ENCODE measurements around the gene LARP1B.
"Not testable (repeated sequence)": the region's sequence is repeated elsewhere in the genome, so short reads cannot be mapped to it uniquely, and the experiment has no call there.

LARP1B gene

DNA sequence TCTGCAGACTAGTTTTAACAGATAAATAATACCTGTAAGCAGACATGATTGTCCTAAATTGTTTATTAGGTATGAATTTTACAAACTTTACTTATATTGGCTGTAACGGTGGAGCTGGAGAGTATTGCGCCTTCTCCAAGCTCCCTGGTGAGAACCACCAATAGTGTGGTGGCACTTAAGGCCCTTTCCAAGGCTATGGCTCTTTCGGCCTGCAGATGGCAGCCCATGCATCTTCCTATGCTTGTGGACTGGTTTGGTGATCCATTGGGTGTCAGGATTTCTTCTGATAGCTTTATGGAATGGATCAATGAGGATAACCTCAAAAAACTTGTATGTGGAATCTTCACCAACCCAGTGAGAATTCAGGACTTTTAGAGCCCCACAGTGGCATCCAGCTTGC, 7.8 kb downstream of the LARP1B start:
- TF ChIP-seq, protein P1, sequence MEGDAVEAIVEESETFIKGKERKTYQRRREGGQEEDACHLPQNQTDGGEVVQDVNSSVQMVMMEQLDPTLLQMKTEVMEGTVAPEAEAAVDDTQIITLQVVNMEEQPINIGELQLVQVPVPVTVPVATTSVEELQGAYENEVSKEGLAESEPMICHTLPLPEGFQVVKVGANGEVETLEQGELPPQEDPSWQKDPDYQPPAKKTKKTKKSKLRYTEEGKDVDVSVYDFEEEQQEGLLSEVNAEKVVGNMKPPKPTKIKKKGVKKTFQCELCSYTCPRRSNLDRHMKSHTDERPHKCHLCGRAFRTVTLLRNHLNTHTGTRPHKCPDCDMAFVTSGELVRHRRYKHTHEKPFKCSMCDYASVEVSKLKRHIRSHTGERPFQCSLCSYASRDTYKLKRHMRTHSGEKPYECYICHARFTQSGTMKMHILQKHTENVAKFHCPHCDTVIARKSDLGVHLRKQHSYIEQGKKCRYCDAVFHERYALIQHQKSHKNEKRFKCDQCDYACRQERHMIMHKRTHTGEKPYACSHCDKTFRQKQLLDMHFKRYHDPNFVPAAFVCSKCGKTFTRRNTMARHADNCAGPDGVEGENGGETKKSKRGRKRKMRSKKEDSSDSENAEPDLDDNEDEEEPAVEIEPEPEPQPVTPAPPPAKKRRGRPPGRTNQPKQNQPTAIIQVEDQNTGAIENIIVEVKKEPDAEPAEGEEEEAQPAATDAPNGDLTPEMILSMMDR (IDR thresholded peaks at IDR 0.05; ENCODE audit: low read depth, low read length, missing control alignments) = peak; percentile 48
- in situ Hi-C loops (cut with HindIII; ENCODE audit: low sequenced_read_pairs) = no loop called here
- no peak for DNase-seq (ENCODE audit: low read depth)

DNA sequence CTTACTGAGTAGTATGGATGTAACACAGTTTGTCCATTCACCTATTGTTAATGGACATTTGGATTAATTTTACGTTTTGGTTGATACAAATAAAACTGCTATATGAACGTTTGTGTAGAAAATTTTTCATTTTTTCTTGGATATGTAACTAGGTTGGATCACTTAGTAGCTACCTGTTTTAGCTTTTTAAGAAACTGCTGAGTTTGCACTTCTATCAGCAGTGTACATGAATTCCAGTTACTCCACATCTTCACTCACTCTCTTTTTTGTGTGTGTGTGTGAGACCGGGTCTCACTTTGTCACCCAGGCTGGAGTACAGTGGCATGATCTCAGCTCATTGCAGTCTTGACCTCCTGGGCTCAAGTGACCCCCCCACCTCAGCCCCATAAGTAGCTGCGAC, 15.4 kb downstream of the LARP1B start:
- TF ChIP-seq, protein P1 (IDR thresholded peaks at IDR 0.05; ENCODE audit: low read depth, low read length, missing control alignments) = no peak
- in situ Hi-C loops (cut with HindIII; ENCODE audit: low sequenced_read_pairs) = no loop called here
- H3K4me3 ChIP-seq (ENCODE audit: low read depth, low read length) = no peak overlapping the region
- no peak for DNase-seq (ENCODE audit: low read depth)

More for the DNA sequence above, 7.8 kb downstream of the LARP1B start:
- H3K4me3 ChIP-seq (ENCODE audit: low read depth, low read length) = no peak overlapping the region

DNA sequence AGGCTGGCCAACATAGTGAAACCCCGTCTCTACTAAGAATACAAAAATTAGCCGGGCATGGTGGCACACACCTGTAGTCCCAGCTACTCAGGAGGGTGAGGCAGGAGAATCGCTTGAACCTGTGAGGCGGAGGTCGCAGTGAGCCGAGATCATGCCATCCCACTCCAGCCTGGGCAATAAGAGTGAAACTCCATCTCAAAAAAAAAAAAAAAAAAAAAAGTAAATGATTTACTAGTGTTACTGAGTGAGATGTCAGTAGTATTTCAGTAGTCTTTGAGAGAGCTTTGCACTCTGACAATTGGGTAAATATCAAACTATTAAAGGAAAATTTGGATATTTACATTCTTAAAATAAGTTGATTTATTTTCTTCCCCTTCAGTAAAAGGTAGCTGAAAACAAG, 34.2 kb downstream of the LARP1B start:
- H3K4me3 ChIP-seq (ENCODE audit: low read depth, low read length); DNase-seq (ENCODE audit: low read depth); in situ Hi-C loops (cut with HindIII; ENCODE audit: low sequenced_read_pairs): not testable (repeated sequence)

DNA sequence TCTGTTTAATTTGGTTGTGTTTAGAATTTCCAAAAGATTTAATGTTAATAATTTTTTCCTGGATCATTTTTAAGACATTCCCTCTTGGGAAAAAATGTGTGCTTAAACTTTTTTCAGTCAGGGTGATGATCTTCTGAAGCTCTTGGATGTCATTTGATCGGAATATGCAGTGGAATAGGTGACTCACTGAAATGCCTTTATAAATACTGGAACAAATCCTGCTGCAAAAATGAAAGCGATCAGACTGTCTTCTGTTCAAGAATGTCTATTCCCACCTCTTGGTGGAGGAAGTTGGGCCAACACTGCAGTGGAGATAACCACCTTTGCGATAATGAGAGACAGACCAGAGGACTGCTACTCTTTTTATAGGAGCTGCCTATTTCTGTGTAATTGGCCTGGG, 46.7 kb downstream of the LARP1B start:
- peak; percentile 55 for DNase-seq (ENCODE audit: low read depth)
- TF ChIP-seq, protein P1 (IDR thresholded peaks at IDR 0.05; ENCODE audit: low read depth, low read length, missing control alignments) = no peak
- in situ Hi-C loops (cut with HindIII; ENCODE audit: low sequenced_read_pairs) = no loop called here
- no peak overlapping the region for H3K4me3 ChIP-seq (ENCODE audit: low read depth, low read length)

DNA sequence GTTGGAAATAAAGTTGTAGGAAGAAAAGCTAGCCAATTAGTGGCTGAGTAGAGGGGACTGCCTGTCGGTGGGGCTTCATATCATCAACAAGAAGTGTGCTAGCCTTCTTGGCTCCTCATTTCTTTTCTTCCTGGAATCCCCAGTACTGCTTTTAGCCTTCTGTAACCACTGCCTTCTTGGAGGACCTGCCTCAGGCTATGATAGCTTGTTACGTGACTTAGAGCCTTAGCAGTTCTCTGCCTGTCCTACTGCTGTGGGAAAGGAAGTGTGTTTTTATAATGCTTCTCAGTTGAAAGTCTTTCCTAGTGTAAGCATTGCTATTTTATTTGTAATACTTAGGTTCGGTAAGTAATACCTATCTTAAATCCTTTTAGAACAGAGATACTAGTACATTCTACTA, 61.9 kb downstream of the LARP1B start:
- no peak overlapping the region for H3K4me3 ChIP-seq (ENCODE audit: low read depth, low read length)
- no peak for DNase-seq (ENCODE audit: low read depth)
- in situ Hi-C loops (cut with HindIII; ENCODE audit: low sequenced_read_pairs) = no loop called here
- TF ChIP-seq, protein P1 (IDR thresholded peaks at IDR 0.05; ENCODE audit: low read depth, low read length, missing control alignments) = no peak

DNA sequence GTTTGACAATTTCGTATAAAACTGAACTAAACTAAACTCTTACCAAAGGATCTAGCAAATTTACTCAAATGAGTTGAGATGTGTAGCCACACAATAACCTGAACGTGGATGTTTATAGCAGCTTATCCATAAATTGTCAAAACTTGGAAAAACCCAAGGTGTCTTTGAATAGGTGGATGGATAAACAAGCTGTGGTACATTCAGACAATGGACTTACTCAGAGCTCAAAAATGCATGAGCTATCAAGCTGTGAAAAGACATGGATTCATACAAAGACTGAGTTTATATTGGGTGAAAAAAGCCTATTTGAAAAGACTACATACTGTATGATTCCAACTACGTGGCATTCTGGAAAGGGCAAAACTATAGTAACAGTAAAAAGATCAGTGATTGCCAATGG, 69.5 kb downstream of the LARP1B start:
- in situ Hi-C loops (cut with HindIII; ENCODE audit: low sequenced_read_pairs) = no loop called here

DNA sequence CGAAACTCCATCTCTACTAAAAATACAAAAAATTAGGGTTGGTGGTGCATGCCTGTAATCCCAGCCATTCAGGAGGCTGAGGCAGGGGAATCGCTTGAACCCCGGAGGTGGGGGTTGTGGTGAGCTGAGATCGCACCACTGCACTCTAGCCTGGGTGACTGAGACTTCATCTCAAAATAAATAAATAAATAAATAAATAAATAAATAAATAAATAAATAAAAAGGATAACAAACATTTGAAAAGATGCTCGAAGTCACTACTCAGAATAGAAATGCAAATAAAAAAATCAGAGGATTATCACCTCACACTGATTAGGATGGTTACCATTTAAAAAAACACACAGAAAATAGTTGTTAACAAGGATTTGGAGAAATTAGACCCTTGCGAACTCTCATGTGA, 73.8 kb downstream of the LARP1B start:
- TF ChIP-seq, protein P1 (IDR thresholded peaks at IDR 0.05; ENCODE audit: low read depth, low read length, missing control alignments) = no peak
- in situ Hi-C loops (cut with HindIII; ENCODE audit: low sequenced_read_pairs) = no loop called here
- DNase-seq (ENCODE audit: low read depth) = no peak

More for the DNA sequence above, 69.5 kb downstream of the LARP1B start:
- DNase-seq (ENCODE audit: low read depth) = peak; percentile 53
- no peak overlapping the region for H3K4me3 ChIP-seq (ENCODE audit: low read depth, low read length)
- TF ChIP-seq, protein P1 (IDR thresholded peaks at IDR 0.05; ENCODE audit: low read depth, low read length, missing control alignments) = no peak

More for the DNA sequence above, 73.8 kb downstream of the LARP1B start:
- H3K4me3 ChIP-seq (ENCODE audit: low read depth, low read length) = no peak overlapping the region
